Renal cortical epithelial cell (primary cell): ENCODE data around the gene AP1G1. TPM values are rescaled to one million over a fixed set of nuclear protein-coding genes. Genes with fewer than 3 reads are reported as not detected.
"Not testable (repeated sequence)": the region's sequence is repeated elsewhere in the genome, so short reads cannot be mapped to it uniquely, and the experiment has no call there.

ENCODE experiments used
- DNase-seq: peaks from one replicate; pipeline ENCODE4 v3.0.0-alpha.2; 2011; ENCODE audit warnings: low read depth
- total RNA-seq: library from RNA; depleted of rRNA; stranded (reverse); fragments of >200 nt; gene quantifications from 2 replicates; pipeline ENCODE4 v1.2.3, GENCODE V29; 2014

The AP1G1 gene
- total RNA-seq, 1 donor from 2014 or later: 118 TPM

GRCh38 chr16:71706046-71706445 lies 102.6 kb downstream of the AP1G1 start:
- no peak for DNase-seq

DNA sequence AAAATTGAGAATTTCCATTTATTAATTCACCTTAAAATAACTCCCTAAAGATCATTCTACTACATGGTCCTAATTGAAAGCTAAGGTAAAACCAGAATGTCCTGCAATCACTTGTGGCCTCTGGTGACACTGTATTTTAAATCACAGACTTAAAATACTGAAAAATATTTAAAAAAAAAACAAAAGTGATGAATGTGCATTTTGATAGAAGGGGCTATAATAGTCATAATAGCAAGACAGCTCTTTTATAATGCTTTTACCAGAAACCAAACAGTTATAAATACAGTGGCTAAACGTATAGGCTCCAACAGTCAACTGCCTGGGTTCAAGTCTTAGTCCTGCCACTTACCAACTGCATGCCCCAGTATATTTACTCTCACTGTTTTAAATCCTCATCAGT lies 105.3 kb downstream of the AP1G1 start:
- DNase-seq: no peak

GRCh38 chr16:71700831-71701230 lies 107.8 kb downstream of the AP1G1 start:
- no peak for DNase-seq

GRCh38 chr16:71698491-71698890 lies 110.1 kb downstream of the AP1G1 start:
- no peak for DNase-seq

DNA sequence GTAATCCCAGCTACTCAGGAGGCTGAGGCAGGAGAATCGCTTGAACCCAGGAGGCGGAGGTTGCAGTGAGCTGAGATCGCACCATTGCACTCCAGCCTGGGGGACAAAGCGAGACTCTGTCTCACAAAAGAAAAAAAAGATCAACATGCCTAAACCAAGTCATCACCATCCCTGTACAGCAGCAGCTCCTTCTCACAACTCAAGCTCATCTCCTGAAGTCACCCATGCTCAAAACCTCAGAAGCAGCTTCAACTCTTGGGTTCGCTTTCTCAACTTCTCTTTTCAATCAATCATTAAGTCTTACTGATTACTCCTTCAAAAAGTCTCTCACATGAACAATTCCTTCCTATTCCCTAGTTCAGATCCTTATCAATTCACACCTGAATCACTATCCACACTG lies 115.5 kb downstream of the AP1G1 start:
- DNase-seq: no peak

- DNase-seq: no peak
These were observed 118.7 kb downstream of the AP1G1 start for GRCh38 chr16:71689901-71690300.

- DNase-seq: no peak
These were observed 120.8 kb downstream of the AP1G1 start for GRCh38 chr16:71687861-71688260.

DNA sequence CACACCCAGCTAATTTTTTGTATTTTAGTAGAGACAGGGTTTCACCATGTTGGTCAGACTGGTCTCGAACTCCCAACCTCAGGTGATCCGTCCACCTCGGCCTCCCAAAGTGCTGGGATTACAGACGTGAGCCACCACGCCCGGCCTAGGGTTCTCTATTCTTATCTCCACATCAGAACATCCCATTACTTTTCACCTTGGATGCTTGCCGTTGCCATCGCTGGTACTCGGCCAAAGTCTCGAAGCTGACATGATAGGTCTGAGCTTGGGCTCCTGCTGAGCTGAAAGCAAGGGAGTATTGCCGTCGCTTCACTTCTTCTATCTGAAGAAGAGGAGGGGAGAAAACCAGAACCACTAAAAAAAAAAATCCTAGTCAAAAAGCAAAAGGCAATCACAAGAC lies 124.4 kb downstream of the AP1G1 start:
- not testable (repeated sequence) for DNase-seq

GRCh38 chr16:71681360-71681759 lies 127.3 kb downstream of the AP1G1 start:
- no peak for DNase-seq

Other genes starting within 250 kb of the AP1G1 start
- not detected in 2 replicates for gene TAT, start 231.7 kb downstream of the AP1G1 start, total RNA-seq
- gene MARVELD3, start 182.7 kb downstream of the AP1G1 start, total RNA-seq: 0.89 and 4.5 TPM in 2 replicates
- gene PHLPP2, start 84.1 kb downstream of the AP1G1 start, total RNA-seq: 8.3 and 12.5 TPM in 2 replicates
- 16.0 and 34.2 TPM in 2 replicates for gene ATXN1L, start 37.1 kb upstream of the AP1G1 start, total RNA-seq
- gene ZNF821, start 75.3 kb upstream of the AP1G1 start, total RNA-seq: 5.7 and 7.2 TPM in 2 replicates
- 231 and 302 TPM in 2 replicates for gene IST1, start 86.7 kb upstream of the AP1G1 start, total RNA-seq
- gene PKD1L3, start 191.6 kb upstream of the AP1G1 start, total RNA-seq: under 0.01 TPM in 1 of 2 replicates, not detected in the other
- gene DHODH, start 199.9 kb upstream of the AP1G1 start, total RNA-seq: 4.0 and 4.2 TPM in 2 replicates
- 1.8 TPM in 1 of 2 replicates, not detected in the other for gene HP, start 245.7 kb upstream of the AP1G1 start, total RNA-seq